GM19463 (cell line): ENCODE measurements around the gene RTN3.

Source experiments
- ATAC-seq: cut with Tn5 transposase; IDR thresholded peaks from one replicate; pipeline ENCODE4 v1.9.1; 2021; ENCODE audit warnings: mild to moderate bottlenecking, moderate library complexity; ENCODE audit not compliant: unreplicated experiment

Gene RTN3

GRCh38 chr11:63737718-63738117 lies 56.4 kb downstream of the RTN3 start:
- ATAC-seq: no peak

- no peak for ATAC-seq
Measured at GRCh38 chr11:63738720-63739360, 57.5 kb downstream of the RTN3 start.

- ATAC-seq: no peak
Measured at GRCh38 chr11:63745304-63746170, 64.2 kb downstream of the RTN3 start.

GRCh38 chr11:63747011-63747410 lies 65.7 kb downstream of the RTN3 start:
- ATAC-seq: no peak

GRCh38 chr11:63749624-63750023 lies 68.3 kb downstream of the RTN3 start:
- ATAC-seq: no peak

- no peak for ATAC-seq
Measured at GRCh38 chr11:63756919-63757761, 75.8 kb downstream of the RTN3 start.

- ATAC-seq: no peak
Measured at GRCh38 chr11:63760487-63761079, 79.3 kb downstream of the RTN3 start.

GRCh38 chr11:63761188-63761587 lies 79.9 kb downstream of the RTN3 start:
- ATAC-seq: no peak

GRCh38 chr11:63761931-63762653 lies 80.8 kb downstream of the RTN3 start:
- no peak for ATAC-seq

GRCh38 chr11:63762654-63763495 lies 81.6 kb downstream of the RTN3 start:
- no peak for ATAC-seq

- no peak for ATAC-seq
Measured at GRCh38 chr11:63763496-63764339, 82.4 kb downstream of the RTN3 start.

- no peak for ATAC-seq
Measured at GRCh38 chr11:63764340-63764678, 83.0 kb downstream of the RTN3 start.

GRCh38 chr11:63764679-63765647 lies 83.7 kb downstream of the RTN3 start:
- no peak for ATAC-seq

GRCh38 chr11:63765688-63766241 lies 84.5 kb downstream of the RTN3 start:
- ATAC-seq: no peak

- ATAC-seq: no peak
Measured at GRCh38 chr11:63766531-63767235, 85.4 kb downstream of the RTN3 start.

GRCh38 chr11:63767267-63767564 lies 85.9 kb downstream of the RTN3 start:
- peak; percentile 15 for ATAC-seq
